Type B pancreatic cell (in vitro differentiated cells): ENCODE data around the gene RABL6. TPM values are rescaled to one million over a fixed set of nuclear protein-coding genes. Genes with fewer than 3 reads are reported as not detected.
"Not testable (repeated sequence)": the region's sequence is repeated elsewhere in the genome, so short reads cannot be mapped to it uniquely, and the experiment has no call there.

Experiments
- DNase-seq: peaks from one replicate; pipeline ENCODE4 v3.0.0; 2021; ENCODE audit warnings: mixed read lengths; ENCODE audit not compliant: unreplicated experiment; ENCODE audit errors: extremely low spot score
- H3K27ac Mint-ChIP-seq: 2 replicates; pipeline ENCODE4 v1.8.0; 2021; ENCODE audit warnings: mild to moderate bottlenecking, mixed read lengths
- H3K27me3 Mint-ChIP-seq: 2 replicates; pipeline ENCODE4 v1.8.0; 2021; ENCODE audit warnings: mixed read lengths
- H3K36me3 Mint-ChIP-seq: 2 replicates; pipeline ENCODE4 v1.8.0; 2021; ENCODE audit warnings: mixed read lengths
- H3K4me1 Mint-ChIP-seq: one replicate; pipeline ENCODE4 v1.8.0; 2021; ENCODE audit warnings: mixed read lengths; ENCODE audit not compliant: unreplicated experiment
- H3K4me3 Mint-ChIP-seq: 2 replicates; pipeline ENCODE4 v1.8.0; 2021; ENCODE audit warnings: mild to moderate bottlenecking, mixed read lengths
- H3K9me3 Mint-ChIP-seq: 2 replicates; pipeline ENCODE4 v1.8.0; 2021; ENCODE audit warnings: mixed read lengths
- total RNA-seq: library from RNA; stranded (reverse); gene quantifications from 2 replicates; pipeline ENCODE4 v1.2.1, GENCODE V29; 2021; ENCODE audit warnings: low replicate concordance
- TF ChIP-seq, protein P1 (sequence below): fragments of 200-600 bp; sonication (generic); conservative IDR thresholded peaks from 2 replicates; pipeline ENCODE4 v1.5.0; 2021; ENCODE audit warnings: antibody characterized with exemption, mild to moderate bottlenecking

RABL6 gene
- total RNA-seq, 1 donor from 2014 or later: 112 TPM

DNA sequence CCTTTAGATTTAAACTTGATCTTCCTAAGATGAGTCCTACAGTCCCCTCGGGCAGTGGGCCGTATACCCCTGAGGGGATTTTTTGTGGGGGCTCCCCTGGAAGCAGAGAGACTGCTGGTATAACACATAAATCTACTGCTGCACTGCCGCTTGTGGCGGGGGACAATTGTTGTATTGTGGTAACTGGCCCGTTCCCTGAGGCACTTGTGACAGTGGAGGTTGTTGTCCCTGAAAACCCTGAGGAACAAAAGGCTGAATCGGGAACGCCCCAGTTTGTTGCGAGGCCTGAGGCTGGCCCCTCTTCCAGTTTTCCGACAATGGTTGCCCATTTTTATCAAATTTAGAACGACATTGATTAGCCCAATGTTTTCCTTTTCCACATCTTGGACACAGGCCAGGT is 21.3 kb upstream of the RABL6 start:
- TF ChIP-seq, protein P1, sequence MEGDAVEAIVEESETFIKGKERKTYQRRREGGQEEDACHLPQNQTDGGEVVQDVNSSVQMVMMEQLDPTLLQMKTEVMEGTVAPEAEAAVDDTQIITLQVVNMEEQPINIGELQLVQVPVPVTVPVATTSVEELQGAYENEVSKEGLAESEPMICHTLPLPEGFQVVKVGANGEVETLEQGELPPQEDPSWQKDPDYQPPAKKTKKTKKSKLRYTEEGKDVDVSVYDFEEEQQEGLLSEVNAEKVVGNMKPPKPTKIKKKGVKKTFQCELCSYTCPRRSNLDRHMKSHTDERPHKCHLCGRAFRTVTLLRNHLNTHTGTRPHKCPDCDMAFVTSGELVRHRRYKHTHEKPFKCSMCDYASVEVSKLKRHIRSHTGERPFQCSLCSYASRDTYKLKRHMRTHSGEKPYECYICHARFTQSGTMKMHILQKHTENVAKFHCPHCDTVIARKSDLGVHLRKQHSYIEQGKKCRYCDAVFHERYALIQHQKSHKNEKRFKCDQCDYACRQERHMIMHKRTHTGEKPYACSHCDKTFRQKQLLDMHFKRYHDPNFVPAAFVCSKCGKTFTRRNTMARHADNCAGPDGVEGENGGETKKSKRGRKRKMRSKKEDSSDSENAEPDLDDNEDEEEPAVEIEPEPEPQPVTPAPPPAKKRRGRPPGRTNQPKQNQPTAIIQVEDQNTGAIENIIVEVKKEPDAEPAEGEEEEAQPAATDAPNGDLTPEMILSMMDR: no peak
- no peak overlapping the region for H3K27ac Mint-ChIP-seq
- DNase-seq: no peak
- H3K9me3 Mint-ChIP-seq: no peaks in the 10 kb centered on the region
- H3K27me3 Mint-ChIP-seq: peaks cover 17% of the 10 kb centered on the region
- no peaks in the 10 kb centered on the region for H3K36me3 Mint-ChIP-seq
- H3K4me3 Mint-ChIP-seq: no peak overlapping the region
- peaks cover 30% of the 10 kb centered on the region for H3K4me1 Mint-ChIP-seq

DNA sequence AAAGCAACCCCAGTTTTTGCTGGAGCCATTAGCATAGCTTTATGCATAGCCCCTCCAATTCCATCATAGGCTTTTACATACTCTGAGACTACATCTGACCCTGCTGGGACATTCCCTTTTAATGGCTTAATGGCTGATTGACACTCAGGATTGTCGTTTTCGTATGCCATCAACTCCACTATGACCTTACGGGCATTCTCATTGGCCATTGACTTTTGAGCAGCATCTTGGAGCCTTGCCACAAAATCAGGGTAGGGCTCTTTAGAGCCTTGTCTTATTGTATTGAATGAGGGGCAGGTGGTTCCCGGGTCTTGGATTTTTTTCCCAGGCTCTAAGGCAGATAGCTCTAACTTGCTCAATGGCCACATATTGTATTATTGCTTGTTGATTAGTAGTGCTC is 20.8 kb upstream of the RABL6 start:
- Mint-ChIP-seq H3K4me1 (peaks cover 30% of the 10 kb centered on the region), H3K27me3 (peaks cover 12% of the 10 kb centered on the region)
- H3K27ac Mint-ChIP-seq, H3K9me3 Mint-ChIP-seq, DNase-seq, H3K4me3 Mint-ChIP-seq, H3K36me3 Mint-ChIP-seq: not testable (repeated sequence)

DNA sequence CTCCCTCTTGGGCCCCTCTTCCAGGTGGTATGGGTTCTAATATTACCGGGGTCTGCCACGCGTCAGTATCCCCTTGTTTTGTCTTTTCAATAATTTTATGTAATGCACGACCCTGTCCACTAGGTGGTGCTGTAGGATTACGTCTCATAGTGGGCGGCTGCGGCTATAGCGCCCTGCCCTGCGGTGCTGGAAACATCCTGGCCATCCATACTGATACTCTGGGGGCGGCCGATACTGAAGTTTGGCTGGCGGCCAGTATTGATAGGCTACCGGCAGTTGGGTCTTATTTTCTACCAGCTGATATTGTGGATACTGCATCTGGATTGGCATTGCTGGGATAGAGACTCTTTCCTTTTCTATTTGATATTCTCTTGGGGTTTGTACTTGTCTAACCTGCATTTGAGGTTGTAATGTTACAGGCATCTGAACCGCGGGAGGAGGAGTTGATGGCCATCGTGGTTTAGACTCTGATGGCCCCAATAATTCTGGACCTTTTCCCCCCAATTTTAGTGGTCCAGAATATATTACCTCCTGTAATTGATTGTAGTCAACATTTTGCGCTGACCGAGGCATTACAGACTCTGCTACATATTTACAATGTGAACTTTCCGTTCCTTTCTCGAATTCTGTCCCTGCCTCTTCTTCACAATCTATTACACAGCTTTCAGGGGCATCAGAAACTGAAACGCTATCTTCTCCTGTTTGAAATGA is 19.9 kb upstream of the RABL6 start:
- Mint-ChIP-seq H3K36me3 (no peaks in the 10 kb centered on the region), H3K4me3 (peak overlapping the region; percentile 17), H3K27ac (peak overlapping the region; percentile 67), H3K4me1 (peaks cover 30% of the 10 kb centered on the region), H3K27me3 (peaks cover 9% of the 10 kb centered on the region), H3K9me3 (no peaks in the 10 kb centered on the region)
- TF ChIP-seq, protein P1: peak; percentile 95
- DNase-seq: no peak

DNA sequence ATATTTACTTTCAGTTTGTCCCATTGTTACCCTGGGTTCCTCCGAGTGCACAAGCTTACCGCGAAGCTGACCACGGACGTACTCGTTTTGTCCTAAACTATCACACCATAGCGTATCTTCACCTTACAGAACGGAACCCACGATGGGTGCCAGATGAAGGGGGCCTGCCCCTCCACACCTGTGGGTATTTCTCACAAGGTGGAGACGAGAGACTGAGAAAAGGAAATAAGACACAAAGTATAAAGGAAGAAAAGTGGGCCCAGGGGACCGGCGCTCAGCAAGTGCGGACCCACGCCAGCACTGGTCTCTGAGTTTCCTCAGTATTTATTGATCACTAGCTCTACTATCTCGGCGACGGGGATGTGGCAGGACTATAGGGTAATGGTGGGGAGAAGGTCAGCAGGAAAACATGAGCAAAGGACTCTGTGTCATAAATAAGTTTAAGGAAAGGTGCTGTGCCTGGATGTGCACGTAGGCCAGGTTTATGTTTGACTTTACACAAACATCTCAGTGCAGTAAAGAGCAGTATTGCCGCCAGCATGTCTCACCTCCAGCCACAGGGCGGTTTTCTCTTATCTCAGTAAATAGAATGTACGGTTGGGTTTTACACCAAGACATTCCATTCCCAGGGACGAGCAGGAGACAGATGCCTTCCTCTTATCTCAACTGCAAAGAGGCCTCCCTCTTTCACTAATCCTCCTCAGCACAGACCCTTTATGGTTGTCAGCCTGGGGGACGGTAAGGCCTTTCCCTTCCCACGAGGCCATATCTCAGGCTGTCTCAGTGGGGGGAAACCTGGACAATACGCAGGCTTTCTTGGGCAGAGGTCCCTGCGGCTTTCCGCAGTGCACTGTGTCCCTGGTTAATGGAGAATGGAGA is 18.9 kb upstream of the RABL6 start:
- H3K36me3 Mint-ChIP-seq, H3K27me3 Mint-ChIP-seq, DNase-seq, H3K9me3 Mint-ChIP-seq: not testable (repeated sequence)
- Mint-ChIP-seq H3K27ac (peak overlapping the region; percentile 67), H3K4me1 (peaks cover 35% of the 10 kb centered on the region), H3K4me3 (peak overlapping the region; percentile 49)

DNA sequence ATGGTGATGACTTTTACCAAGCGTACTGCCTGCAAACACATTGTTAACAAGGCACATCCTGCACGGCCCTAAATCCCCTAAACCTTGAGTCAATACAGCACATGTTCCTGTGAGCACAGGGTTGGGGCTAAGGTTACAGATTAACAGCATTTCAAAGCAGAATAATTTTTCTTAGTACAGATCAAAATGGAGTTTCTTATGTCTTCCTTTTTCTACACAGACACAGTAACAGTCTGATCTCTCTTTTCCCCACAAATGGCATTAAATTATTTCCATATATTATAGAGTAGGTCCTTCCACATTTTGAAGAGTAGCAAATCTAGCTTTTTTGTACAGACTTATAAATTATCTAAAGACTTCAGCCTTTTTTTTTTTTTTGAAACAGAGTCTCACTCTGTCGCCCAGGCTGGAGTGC is 18.2 kb upstream of the RABL6 start:
- Mint-ChIP-seq H3K27ac (peak overlapping the region; percentile 67), H3K9me3 (no peaks in the 10 kb centered on the region), H3K27me3 (peaks cover 9% of the 10 kb centered on the region), H3K4me1 (peaks cover 35% of the 10 kb centered on the region), H3K4me3 (peak overlapping the region; percentile 13), H3K36me3 (no peaks in the 10 kb centered on the region)
- TF ChIP-seq, protein P1: no peak
- DNase-seq: no peak

DNA sequence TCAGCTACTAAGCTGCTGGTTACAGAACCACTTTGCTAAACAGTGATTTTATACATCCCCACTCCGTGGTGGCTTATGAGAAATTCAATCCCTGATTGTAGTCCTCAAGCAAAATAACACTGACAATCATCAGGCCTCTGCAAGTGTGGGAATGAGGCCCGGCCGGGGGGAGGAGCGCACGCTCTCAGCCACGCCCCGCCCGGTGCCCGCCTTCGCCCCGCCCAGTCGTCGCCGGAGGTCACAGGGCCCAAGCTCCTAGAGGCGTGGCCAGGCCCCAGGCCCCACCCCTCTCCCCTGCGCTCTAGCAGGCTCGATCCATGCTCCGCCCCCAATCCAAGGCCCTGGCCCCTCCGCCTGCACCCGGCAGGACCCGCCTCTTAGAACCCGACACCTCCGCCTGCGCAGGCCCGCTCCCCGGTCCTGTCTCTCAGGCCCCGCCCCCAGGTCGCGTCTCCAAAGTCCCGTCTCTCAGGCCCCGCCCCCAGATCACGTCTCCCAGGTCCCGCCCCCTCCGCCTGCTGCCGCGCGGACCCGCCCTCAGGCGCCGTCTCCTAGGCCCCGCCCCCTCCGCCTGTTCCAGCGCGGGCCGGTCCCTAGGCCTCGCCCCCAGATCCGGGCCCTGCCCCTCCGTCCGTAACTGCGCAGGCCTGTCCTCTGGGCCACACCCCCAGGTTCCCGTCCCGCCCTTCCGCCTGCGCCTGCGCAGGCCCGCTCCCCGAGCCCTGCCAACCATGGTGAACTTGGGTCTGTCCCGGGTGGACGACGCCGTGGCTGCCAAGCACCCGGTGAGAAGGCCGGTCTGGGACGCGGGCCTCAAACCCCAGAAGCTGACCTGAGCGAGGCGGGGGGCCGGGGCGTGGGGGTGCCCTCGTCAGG is 16.9 kb upstream of the RABL6 start, which contains the start of gene TMEM141:
TMEM141 (plus strand) TSS at position 705 of the 876 bp plus-strand sequence; CDS start at position 732, 27 bp downstream.
- TF ChIP-seq, protein P1: no peak
- Mint-ChIP-seq H3K27me3 (peaks cover 9% of the 10 kb centered on the region), H3K27ac (peak within 1 kb of the TSS; percentile 95), H3K9me3 (no peaks in the 10 kb centered on the region), H3K4me1 (peaks cover 36% of the 10 kb centered on the region), H3K4me3 (peak within 1 kb of the TSS; percentile 89), H3K36me3 (no peaks in the 10 kb centered on the region)
- DNase-seq: peak; percentile 100
